Measurements from ENCODE around the gene CDK5R2.

The CDK5R2 gene

DNA sequence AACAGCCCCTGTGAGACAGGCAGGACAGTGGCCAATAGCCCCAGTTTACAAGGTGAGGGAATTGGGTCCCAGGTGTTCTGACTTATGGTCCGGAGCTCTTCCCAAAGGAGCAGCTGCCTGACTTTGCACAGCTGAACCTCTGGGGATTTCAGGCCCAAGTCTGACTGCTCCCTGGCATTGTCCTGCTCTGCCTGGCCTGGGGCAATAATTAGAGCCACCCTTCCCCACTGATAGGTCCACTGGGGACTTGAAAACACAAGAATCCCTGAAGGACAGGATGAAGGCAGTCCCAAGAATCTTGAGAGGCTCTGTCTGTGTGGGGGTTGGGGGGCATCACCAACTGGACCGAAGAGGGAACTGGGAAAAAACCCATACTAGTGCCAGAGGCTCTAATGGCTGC, 29.2 kb downstream of the CDK5R2 start:
- TF ChIP-seq POLR2A (IDR thresholded peaks at IDR 0.05; ENCODE audit: low read depth, low read length) = no peak
- FAIRE-seq (no peak), DNase-seq (ENCODE audit: insufficient read length, low spot score) (no peak)

GRCh38 chr2:218990052-218990451, 30.6 kb downstream of the CDK5R2 start:
- FAIRE-seq = no peak
- TF ChIP-seq POLR2A (IDR thresholded peaks at IDR 0.05; ENCODE audit: low read depth, low read length) = no peak
- no peak for DNase-seq (ENCODE audit: insufficient read length, low spot score)

GRCh38 chr2:218990612-218991011, 31.1 kb downstream of the CDK5R2 start:
- TF ChIP-seq POLR2A (IDR thresholded peaks at IDR 0.05; ENCODE audit: low read depth, low read length) = no peak
- no peak for FAIRE-seq

GRCh38 chr2:218991674-218992168, 32.3 kb downstream of the CDK5R2 start:
- FAIRE-seq (no peak), DNase-seq (ENCODE audit: insufficient read length, low spot score) (peak; percentile 65)
- TF ChIP-seq POLR2A (IDR thresholded peaks at IDR 0.05; ENCODE audit: low read depth, low read length) = no peak

More at GRCh38 chr2:218990612-218991011, 31.1 kb downstream of the CDK5R2 start:
- DNase-seq (ENCODE audit: insufficient read length, low spot score) = no peak

DNA sequence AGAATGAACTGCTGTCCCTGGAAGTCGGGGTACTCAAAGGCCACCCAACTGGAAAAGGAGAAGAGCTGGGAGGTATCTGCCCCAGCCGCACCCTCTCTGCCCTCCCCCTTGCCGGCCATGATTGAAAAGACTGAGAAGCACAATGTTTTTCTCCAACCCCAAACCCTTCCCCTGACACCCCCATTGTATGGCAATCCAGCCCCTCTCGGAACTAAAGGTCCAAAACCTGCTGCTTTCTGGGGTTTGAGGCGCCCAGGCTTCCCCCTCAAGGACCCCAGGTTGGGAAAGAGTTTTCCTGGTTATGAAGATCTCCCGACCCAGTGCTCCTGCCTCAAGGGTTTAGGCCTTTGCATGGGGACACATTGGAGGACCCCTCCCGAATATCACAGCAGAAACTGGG, 32.7 kb downstream of the CDK5R2 start:
- TF ChIP-seq POLR2A (IDR thresholded peaks at IDR 0.05; ENCODE audit: low read depth, low read length) = no peak
- no peak for FAIRE-seq

DNA sequence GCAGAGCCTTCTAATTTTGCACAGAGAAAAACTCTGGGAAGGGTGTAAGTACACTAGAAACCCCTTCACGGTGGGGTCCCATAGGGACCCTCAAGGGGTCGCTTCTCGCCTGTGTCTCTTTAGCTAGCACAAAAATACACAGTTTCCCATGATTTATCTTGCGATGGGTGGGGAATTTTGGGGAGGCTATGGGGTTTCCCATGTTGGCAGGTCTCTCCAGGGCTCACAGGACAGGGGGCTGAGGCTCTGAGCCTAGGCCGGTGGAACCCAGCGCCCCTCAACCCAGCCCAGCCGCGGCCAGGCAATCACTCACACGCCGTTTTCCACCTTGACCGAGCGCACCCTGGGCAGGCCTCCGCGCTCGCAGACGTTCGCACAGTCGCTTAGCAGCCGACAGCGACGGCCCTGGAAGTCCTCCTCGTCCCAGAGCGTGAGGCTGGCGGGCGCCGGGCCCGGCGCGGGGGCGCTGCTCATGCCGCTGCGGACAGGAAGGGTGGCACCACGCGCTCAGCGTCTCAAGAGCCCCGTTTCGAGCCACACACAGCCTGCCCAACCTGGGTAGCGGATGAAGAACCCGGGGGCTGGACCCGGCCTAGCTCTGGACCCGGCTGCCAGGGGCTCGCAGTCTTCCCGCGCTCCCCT, 33.4 kb downstream of the CDK5R2 start:
- TF ChIP-seq POLR2A (IDR thresholded peaks at IDR 0.05; ENCODE audit: low read depth, low read length) = no peak
- no peak for DNase-seq (ENCODE audit: insufficient read length, low spot score)
- FAIRE-seq = no peak

More for the DNA sequence above, 32.7 kb downstream of the CDK5R2 start:
- no peak for DNase-seq (ENCODE audit: insufficient read length, low spot score)

GRCh38 chr2:218993345-218994315, 34.2 kb downstream of the CDK5R2 start, which contains the start of gene CRYBA2:
Gene CRYBA2, minus strand, starts transcription at chr2:218993422. Its CDS starts 246 bp downstream, at chr2:218993176.
- FAIRE-seq = no peak
- no peak for TF ChIP-seq POLR2A (IDR thresholded peaks at IDR 0.05; ENCODE audit: low read depth, low read length)
- no peak for DNase-seq (ENCODE audit: insufficient read length, low spot score)

- no peak for FAIRE-seq
- no peak for TF ChIP-seq POLR2A (IDR thresholded peaks at IDR 0.05; ENCODE audit: low read depth, low read length)
- DNase-seq (ENCODE audit: insufficient read length, low spot score) = no peak
Measured at GRCh38 chr2:218995561-218995960, 36.1 kb downstream of the CDK5R2 start.

DNA sequence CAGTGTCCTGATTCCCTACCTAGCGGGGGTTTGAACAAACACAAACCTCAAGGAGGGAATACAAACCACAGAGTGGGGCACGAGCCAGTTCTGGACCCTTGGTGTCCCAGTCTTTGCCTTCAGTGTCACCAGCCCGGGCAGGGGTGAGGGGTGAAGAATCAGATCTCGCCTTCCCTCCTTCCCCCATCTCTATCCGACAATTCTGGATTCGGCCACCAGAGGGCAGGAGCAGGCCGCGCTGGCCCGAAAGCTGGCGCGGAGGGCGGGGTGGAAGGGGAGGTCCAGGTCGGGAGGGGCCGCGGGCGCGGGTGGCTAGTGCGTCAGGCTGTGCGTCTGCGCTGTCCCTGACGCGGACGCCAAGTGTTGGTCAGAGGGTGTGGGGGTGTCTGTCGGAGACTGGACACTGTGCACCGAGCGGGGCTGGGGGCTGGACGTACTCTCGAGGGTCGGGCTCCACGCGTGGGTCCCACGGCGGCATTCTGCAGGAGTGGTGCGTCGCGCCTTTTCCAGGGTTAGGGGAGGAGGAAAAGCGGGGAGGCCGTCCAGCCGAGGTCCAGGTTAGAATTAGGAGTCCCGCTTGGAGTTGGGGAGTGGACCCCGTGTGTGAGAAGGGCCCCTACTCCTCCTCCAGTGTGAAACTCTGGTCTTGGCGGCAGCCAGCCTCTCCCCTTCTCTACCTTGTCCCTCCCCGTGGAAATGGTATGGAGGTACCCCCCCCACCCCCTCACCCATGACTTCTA, 36.7 kb downstream of the CDK5R2 start:
- no peak for FAIRE-seq
- peak; percentile 53; the same call in 1 of the 2 replicates for TF ChIP-seq POLR2A (IDR thresholded peaks at IDR 0.05; ENCODE audit: low read depth, low read length)
- peak; percentile 98 for DNase-seq (ENCODE audit: insufficient read length, low spot score)

DNA sequence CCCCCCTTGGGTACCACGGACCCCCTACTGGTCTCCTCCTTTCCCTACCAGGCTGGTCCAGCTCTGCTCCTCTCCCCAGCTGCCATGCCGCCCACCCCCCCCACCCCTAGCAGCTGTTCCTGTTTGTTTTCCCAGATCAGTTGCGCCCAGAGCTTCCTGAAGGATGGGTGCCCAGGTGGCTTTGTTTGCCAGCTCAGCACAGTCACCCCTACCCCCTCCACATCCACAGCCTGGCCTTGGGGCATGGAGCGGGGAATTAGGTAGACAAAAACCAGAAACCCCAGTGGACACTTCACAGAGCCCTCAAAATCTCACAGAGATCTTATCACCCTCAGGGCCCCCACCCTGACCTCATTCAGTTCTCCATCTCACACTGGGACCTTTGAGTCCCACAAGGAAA, 37.5 kb downstream of the CDK5R2 start:
- FAIRE-seq (no peak), DNase-seq (ENCODE audit: insufficient read length, low spot score) (no peak)
- TF ChIP-seq POLR2A (IDR thresholded peaks at IDR 0.05; ENCODE audit: low read depth, low read length) = no peak

DNA sequence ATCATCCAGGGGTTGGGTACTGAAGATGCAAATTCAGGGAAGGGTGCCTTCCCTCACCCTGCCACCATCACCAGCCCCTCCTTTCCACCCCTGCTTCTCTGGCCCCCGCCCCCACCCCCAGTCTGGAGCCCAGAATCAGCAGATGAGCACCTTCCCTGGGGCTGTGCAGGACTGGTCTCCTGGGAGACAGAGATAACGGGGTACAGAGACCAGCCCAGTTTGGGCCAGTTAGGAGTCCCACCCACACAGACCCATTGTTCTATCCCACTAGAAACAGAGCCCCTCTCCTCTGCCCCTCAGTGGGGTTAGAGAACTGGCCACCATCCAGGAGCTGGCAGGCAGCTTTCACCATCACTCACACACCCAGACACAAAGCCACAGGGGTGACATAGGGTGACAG, 38.3 kb downstream of the CDK5R2 start:
- TF ChIP-seq POLR2A (IDR thresholded peaks at IDR 0.05; ENCODE audit: low read depth, low read length) = no peak
- FAIRE-seq = no peak
- DNase-seq (ENCODE audit: insufficient read length, low spot score) = no peak

DNA sequence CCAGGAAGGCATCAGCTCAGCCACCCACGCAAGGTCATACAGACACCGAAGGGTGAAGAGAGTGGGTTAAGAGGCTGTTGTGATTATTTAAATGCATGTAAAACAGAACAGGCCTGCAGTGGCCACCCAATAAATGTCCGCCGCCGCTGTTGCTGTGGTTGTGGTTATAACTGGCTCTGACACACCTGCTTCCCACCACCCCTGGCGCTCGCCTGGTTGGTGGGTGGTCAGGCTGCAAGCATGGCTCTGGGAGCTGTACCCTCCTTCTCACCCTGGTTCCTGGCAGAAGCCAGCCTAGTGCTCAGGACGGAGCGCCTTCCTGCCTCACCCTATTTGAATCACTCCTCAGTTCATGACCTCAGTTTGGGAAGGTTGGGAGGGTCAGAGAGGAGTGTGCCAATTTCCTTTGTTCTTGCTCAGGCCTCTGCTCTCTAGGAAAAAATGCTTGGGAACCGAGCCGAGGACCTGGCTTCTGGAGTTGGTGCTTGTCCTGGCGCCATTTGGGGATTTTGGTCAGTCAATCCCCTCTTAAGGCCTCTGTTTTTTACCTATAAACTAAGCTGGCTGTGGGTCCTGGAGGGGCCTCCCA, 39.0 kb downstream of the CDK5R2 start:
- TF ChIP-seq POLR2A (IDR thresholded peaks at IDR 0.05; ENCODE audit: low read depth, low read length) = no peak
- no peak for FAIRE-seq
- no peak for DNase-seq (ENCODE audit: insufficient read length, low spot score)

Measured in H54 (cell line).